ENCODE data around the gene PAPPA.

Gene PAPPA

DNA sequence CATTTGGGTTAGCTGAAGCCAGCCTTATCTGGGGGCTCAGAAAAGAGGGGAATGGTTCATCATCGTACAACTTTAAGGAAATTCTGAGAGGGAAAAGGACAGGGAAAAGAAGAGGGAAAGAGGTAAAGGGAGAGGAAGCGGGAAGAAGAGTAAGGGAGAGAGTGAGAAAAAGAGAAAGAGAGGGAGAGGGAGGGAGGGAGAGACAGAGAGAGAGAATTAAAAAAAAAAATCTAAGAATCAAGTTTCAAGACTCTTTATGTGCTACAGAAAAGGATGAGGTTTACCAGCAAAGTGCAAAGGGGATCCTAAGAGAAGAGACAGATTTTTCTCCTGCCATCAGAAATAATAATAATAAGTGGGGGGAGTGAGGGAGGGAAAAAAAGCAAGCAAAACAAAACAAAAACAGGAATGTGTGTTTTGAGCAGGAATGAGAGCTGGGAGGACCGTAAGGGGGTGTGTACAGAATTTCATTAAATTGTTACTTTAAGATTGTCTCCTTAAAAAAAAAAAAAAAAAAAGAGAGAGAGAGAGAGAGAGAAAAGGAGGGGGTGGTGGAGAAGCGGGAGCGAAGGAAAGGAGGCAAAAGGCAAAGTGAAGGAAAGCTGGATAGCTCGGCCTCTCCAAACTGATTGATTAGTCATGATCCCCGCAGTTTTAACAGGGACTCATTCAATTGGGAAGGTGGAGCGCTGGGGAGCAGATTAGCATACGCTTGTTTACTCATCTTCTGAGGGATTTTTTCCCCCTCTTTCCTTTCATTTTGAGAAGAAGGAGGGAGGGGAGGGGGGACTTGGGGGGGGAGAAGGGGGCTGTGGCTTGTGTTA, 438 bp upstream of the PAPPA start:
- Histone ChIP-seq H3K4me3 (ENCODE audit: insufficient read depth, low read length, poor library complexity, severe bottlenecking) (no peak overlapping the region), H3K9ac (ENCODE audit: low read length) (no peak overlapping the region), H3K9me3 (ENCODE audit: insufficient read depth, low read length) (no peaks in the 10 kb centered on the region), H2AFZ (ENCODE audit: low read depth, low read length, severe bottlenecking) (no peak overlapping the region), H3K36me3 (ENCODE audit: low read length) (no peaks in the 10 kb centered on the region), H3F3A (ENCODE audit: insufficient read depth) (no peaks in the 10 kb centered on the region), H3K79me2 (ENCODE audit: insufficient read depth, low read length) (no peaks in the 10 kb centered on the region), H3K9me2 (replicated peaks; ENCODE audit: insufficient read depth, low read length) (no peaks in the 10 kb centered on the region), H3K4me2 (ENCODE audit: low read depth, low read length, poor library complexity, severe bottlenecking) (no peak overlapping the region), H3K27ac (ENCODE audit: low read depth, low read length) (no peak overlapping the region), H4K20me1 (ENCODE audit: low read depth, low read length) (no peaks in the 10 kb centered on the region), H3K27me3 (ENCODE audit: low read length) (no peaks in the 10 kb centered on the region)
- TF ChIP-seq, protein P1, sequence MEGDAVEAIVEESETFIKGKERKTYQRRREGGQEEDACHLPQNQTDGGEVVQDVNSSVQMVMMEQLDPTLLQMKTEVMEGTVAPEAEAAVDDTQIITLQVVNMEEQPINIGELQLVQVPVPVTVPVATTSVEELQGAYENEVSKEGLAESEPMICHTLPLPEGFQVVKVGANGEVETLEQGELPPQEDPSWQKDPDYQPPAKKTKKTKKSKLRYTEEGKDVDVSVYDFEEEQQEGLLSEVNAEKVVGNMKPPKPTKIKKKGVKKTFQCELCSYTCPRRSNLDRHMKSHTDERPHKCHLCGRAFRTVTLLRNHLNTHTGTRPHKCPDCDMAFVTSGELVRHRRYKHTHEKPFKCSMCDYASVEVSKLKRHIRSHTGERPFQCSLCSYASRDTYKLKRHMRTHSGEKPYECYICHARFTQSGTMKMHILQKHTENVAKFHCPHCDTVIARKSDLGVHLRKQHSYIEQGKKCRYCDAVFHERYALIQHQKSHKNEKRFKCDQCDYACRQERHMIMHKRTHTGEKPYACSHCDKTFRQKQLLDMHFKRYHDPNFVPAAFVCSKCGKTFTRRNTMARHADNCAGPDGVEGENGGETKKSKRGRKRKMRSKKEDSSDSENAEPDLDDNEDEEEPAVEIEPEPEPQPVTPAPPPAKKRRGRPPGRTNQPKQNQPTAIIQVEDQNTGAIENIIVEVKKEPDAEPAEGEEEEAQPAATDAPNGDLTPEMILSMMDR (IDR thresholded peaks at IDR 0.05; ENCODE audit: insufficient read depth, low read length, poor library complexity, severe bottlenecking), result no peak
- no peak for TF ChIP-seq EZH2phosphoT487 (conservative IDR thresholded peaks at IDR 0.05; ENCODE audit: low read length)

DNA sequence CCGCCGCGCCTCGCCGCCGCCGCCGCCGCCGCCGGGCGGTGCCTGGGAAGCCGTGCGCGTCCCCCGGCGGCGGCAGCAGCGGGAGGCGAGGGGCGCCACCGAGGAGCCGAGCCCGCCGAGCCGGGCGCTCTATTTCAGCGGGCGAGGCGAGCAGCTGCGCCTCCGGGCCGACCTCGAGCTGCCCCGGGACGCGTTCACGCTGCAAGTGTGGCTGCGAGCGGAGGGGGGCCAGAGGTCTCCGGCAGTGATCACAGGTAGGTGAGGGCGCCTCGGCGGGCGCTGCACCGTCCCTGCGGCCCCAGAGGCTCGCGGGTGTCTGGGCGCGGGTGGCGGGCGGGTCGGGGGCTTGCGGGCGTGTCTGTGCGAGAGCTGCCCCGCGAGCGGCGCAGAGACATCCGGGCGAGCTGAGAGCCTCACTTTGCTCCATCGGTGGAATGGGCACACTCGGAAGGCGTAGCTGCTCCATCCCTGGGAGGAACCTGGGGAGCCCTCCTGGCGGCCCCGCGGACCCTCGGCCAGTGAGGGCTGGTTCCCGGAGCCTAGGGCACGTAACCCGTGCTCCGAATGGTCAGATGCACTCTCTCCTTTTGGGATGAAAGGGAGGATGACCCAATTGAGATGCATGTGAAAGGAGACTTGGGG, 864 bp downstream of the PAPPA start:
- H3K36me3 ChIP-seq (ENCODE audit: low read length), result no peaks in the 10 kb centered on the region
- H3F3A ChIP-seq (ENCODE audit: insufficient read depth), result no peaks in the 10 kb centered on the region
- H3K4me2 ChIP-seq (ENCODE audit: low read depth, low read length, poor library complexity, severe bottlenecking), result no peak overlapping the region
- no peak overlapping the region for H2AFZ ChIP-seq (ENCODE audit: low read depth, low read length, severe bottlenecking)
- no peaks in the 10 kb centered on the region for H3K9me3 ChIP-seq (ENCODE audit: insufficient read depth, low read length)
- no peaks in the 10 kb centered on the region for H3K79me2 ChIP-seq (ENCODE audit: insufficient read depth, low read length)
- TF ChIP-seq, protein P1 (IDR thresholded peaks at IDR 0.05; ENCODE audit: insufficient read depth, low read length, poor library complexity, severe bottlenecking), result no peak
- TF ChIP-seq EZH2phosphoT487 (conservative IDR thresholded peaks at IDR 0.05; ENCODE audit: low read length), result no peak
- no peaks in the 10 kb centered on the region for H4K20me1 ChIP-seq (ENCODE audit: low read depth, low read length)
- H3K9ac ChIP-seq (ENCODE audit: low read length), result no peak overlapping the region
- H3K27me3 ChIP-seq (ENCODE audit: low read length), result no peaks in the 10 kb centered on the region
- no peaks in the 10 kb centered on the region for H3K9me2 ChIP-seq (replicated peaks; ENCODE audit: insufficient read depth, low read length)
- no peak overlapping the region for H3K4me3 ChIP-seq (ENCODE audit: insufficient read depth, low read length, poor library complexity, severe bottlenecking)
- H3K27ac ChIP-seq (ENCODE audit: low read depth, low read length), result no peak overlapping the region

DNA sequence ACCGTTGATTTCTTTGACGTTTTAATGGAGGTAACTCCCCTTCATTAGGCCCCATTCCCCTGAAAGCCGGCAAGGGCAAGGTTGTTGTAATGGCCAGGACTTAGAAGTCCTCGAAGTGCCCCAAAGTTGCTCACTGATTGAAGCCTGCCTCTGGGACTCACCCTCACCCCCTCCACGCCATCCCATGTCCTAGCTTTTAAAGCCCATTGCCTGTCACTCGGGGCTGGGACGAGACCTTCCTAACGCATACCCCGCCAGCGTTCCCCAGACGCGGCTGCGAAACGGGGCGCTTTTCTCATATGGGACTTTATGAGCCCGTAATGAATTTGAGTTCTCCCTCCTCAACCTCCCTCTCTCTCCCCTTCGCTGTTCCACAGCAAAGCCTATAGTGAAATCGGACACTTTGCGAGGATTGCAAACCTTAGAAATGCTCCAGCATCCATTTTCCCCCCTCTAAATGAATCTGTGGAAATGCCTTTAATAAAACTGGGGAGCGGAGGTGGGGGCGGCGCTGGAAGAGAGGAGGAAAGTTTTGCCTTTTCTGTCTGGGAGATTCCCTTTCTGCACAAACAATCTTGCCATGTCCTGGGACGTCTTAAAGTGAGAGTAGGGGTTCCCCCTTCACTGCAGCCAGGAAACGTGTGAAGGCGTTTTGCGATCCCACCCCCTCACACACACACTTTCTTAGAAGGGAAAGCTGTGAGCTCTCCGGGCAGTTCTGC, 1.5 kb downstream of the PAPPA start:
- H3K4me2 ChIP-seq (ENCODE audit: low read depth, low read length, poor library complexity, severe bottlenecking), result no peak overlapping the region
- no peak overlapping the region for H3K4me3 ChIP-seq (ENCODE audit: insufficient read depth, low read length, poor library complexity, severe bottlenecking)
- H3K9me2 ChIP-seq (replicated peaks; ENCODE audit: insufficient read depth, low read length), result no peaks in the 10 kb centered on the region
- no peaks in the 10 kb centered on the region for H3F3A ChIP-seq (ENCODE audit: insufficient read depth)
- no peaks in the 10 kb centered on the region for H3K36me3 ChIP-seq (ENCODE audit: low read length)
- H3K27me3 ChIP-seq (ENCODE audit: low read length), result no peaks in the 10 kb centered on the region
- TF ChIP-seq, protein P1 (IDR thresholded peaks at IDR 0.05; ENCODE audit: insufficient read depth, low read length, poor library complexity, severe bottlenecking), result no peak
- no peak for TF ChIP-seq EZH2phosphoT487 (conservative IDR thresholded peaks at IDR 0.05; ENCODE audit: low read length)
- no peak overlapping the region for H2AFZ ChIP-seq (ENCODE audit: low read depth, low read length, severe bottlenecking)
- H3K27ac ChIP-seq (ENCODE audit: low read depth, low read length), result no peak overlapping the region
- H3K79me2 ChIP-seq (ENCODE audit: insufficient read depth, low read length), result no peaks in the 10 kb centered on the region
- no peaks in the 10 kb centered on the region for H4K20me1 ChIP-seq (ENCODE audit: low read depth, low read length)
- H3K9me3 ChIP-seq (ENCODE audit: insufficient read depth, low read length), result no peaks in the 10 kb centered on the region
- H3K9ac ChIP-seq (ENCODE audit: low read length), result no peak overlapping the region

All from SU-DHL-6 (cell line).